GM12878 (cell line): ENCODE results near the gene BUB3. TPM values are rescaled to one million over a fixed set of nuclear protein-coding genes. Genes with fewer than 3 reads are reported as not detected.

ENCODE experiments used
- ATAC-seq: fragments of 200-7000 bp; cut with Tn5 transposase; 3 replicates; pipeline ENCODE4 v1.9.1; 2020; ENCODE audit warnings: mild to moderate bottlenecking, moderate library complexity
- BruUV-seq: library from RNA; stranded (reverse); fragments of 400-500 nt; replicated peaks from 2 replicates; lab custom pipeline; 2021; lab: Mats Ljungman, UMichigan
- CTCF ChIA-PET: fragments of 300-600 bp; sonication (Branson Sonifier 250); formaldehyde crosslinking; extraction: SDS; loops from one replicate; lab custom pipeline; 2021; ENCODE audit warnings: inconsistent platforms; lab: Yijun Ruan, JAX
- POLR2A ChIA-PET: fragments of 350-600 bp; formaldehyde crosslinking; extraction: SDS; loops from one replicate; lab custom pipeline; 2021; ENCODE audit warnings: inconsistent platforms; lab: Charles Lee
- RAD21 ChIA-PET: fragments of 300-600 bp; sonication (Branson Sonifier 250); formaldehyde crosslinking; loops from one replicate; lab custom pipeline; 2023; ENCODE audit warnings: antibody characterized with exemption; ENCODE audit not compliant: unreplicated experiment; lab: Charles Lee
- SMC1A ChIA-PET: fragments of 300-600 bp; sonication (Branson Sonifier 250); formaldehyde crosslinking; loops from one replicate; lab custom pipeline; 2023; ENCODE audit not compliant: unreplicated experiment, uncharacterized antibody; lab: Charles Lee
- DNase-seq: peaks from one replicate; pipeline ENCODE4 v3.0.0-alpha.2; 2011; ENCODE audit warnings: low read depth, low spot score
- FAIRE-seq: peaks from 3 replicates; lab custom pipeline; 2011; peaks lifted over from hg19 to GRCh38; lab: Jason Lieb, UNC
- H2AFZ ChIP-seq: 2 replicates; pipeline ENCODE4 v1.6.0; 2011; ENCODE audit warnings: low read depth, low read length, control low read depth; ENCODE audit not compliant: control insufficient read depth
- H3K27ac ChIP-seq: 2 replicates; pipeline ENCODE4 v1.5.1; 2011; ENCODE audit warnings: control low read depth; ENCODE audit not compliant: control insufficient read depth, insufficient read depth
- H3K27me3 ChIP-seq, 2 experiments: replicated peaks in 1 of 2; 2 replicates each; pipeline versions ENCODE4 v1.6.0 to v1.6.1; 2011; ENCODE audit warnings: low read length in 1 of 2; ENCODE audit not compliant: control insufficient read depth in 2 of 2, insufficient read depth in 2 of 2
- H3K36me3 ChIP-seq, 2 experiments: 2 replicates each; pipeline ENCODE4 v1.5.1; 2011; ENCODE audit warnings: low read length in 1 of 2; ENCODE audit not compliant: control insufficient read depth in 2 of 2, insufficient read depth in 2 of 2
- H3K4me1 ChIP-seq: 2 replicates; pipeline ENCODE4 v1.6.1; 2011; ENCODE audit warnings: mild to moderate bottlenecking, low read length, moderate library complexity, mixed read lengths; ENCODE audit not compliant: control insufficient read depth, insufficient read depth
- H3K4me2 ChIP-seq: 2 replicates; pipeline ENCODE4 v1.6.0; 2011; ENCODE audit warnings: control low read depth; ENCODE audit not compliant: control insufficient read depth, insufficient read depth
- H3K4me3 ChIP-seq: fragments of 200-600 bp; sonication (generic); 2 replicates; pipeline ENCODE4 v1.5.1; 2016
- H3K79me2 ChIP-seq: 2 replicates; pipeline ENCODE4 v1.6.0; 2011; ENCODE audit warnings: low read length; ENCODE audit not compliant: control insufficient read depth, insufficient read depth
- H3K9ac ChIP-seq: 2 replicates; pipeline ENCODE4 v1.8.0; 2011; ENCODE audit warnings: low read length, control low read depth, mixed read lengths; ENCODE audit not compliant: control insufficient read depth, insufficient read depth
- H3K9me3 ChIP-seq: replicated peaks from 3 replicates; pipeline ENCODE4 v1.5.1; 2011; ENCODE audit warnings: mild to moderate bottlenecking, low read length; ENCODE audit not compliant: control insufficient read depth, insufficient read depth
- H4K20me1 ChIP-seq: 2 replicates; pipeline ENCODE4 v1.6.0; 2011; ENCODE audit not compliant: control insufficient read depth, insufficient read depth
- BRCA1 ChIP-seq: IDR thresholded peaks from 2 replicates; pipeline ENCODE4 v1.6.1; 2011; ENCODE audit warnings: low read depth, low read length, improper control_type of control experiment
- CBFB ChIP-seq: IDR thresholded peaks from 2 replicates; pipeline ENCODE4 v1.6.1; 2016; ENCODE audit warnings: antibody characterized with exemption, low read depth
- FOS ChIP-seq: IDR thresholded peaks from 3 replicates; pipeline ENCODE4 v1.6.1; 2011; ENCODE audit warnings: borderline replicate concordance; ENCODE audit not compliant: insufficient read length; ENCODE audit errors: extremely low read depth
- HDGF ChIP-seq: fragments of 450-650 bp; IDR thresholded peaks from 2 replicates; pipeline ENCODE4 v1.6.1; 2016; ENCODE audit warnings: antibody characterized with exemption
- IKZF2 ChIP-seq, 2 experiments: fragments of 450-650 bp; IDR thresholded peaks; 2 replicates each; pipeline ENCODE4 v1.6.1; 2017; ENCODE audit warnings: mild to moderate bottlenecking in 2 of 2, moderate library complexity in 2 of 2
- JUNB ChIP-seq: IDR thresholded peaks from 2 replicates; pipeline ENCODE4 v1.6.1; 2016; ENCODE audit warnings: antibody characterized with exemption, mild to moderate bottlenecking
- JUND ChIP-seq: IDR thresholded peaks from 2 replicates; pipeline ENCODE4 v1.6.1; 2012; ENCODE audit warnings: low read depth, mild to moderate bottlenecking, low read length, improper control_type of control experiment, moderate library complexity
- LARP7 ChIP-seq: fragments of 450-650 bp; IDR thresholded peaks from 2 replicates; pipeline ENCODE4 v1.6.1; 2017; ENCODE audit warnings: mild to moderate bottlenecking
- MEF2B ChIP-seq: fragments of 450-650 bp; IDR thresholded peaks from 2 replicates; pipeline ENCODE4 v1.6.1; 2018; ENCODE audit warnings: mild to moderate bottlenecking, moderate library complexity; ENCODE audit not compliant: partially characterized antibody, poor library complexity, severe bottlenecking
- MTA2 ChIP-seq: fragments of 450-650 bp; IDR thresholded peaks from 2 replicates; pipeline ENCODE4 v1.6.1; 2016; ENCODE audit warnings: low read depth, mild to moderate bottlenecking, moderate library complexity
- MYC ChIP-seq: IDR thresholded peaks from 2 replicates; pipeline ENCODE4 v1.6.1; 2011; ENCODE audit warnings: mild to moderate bottlenecking, low read length, moderate library complexity, inconsistent platforms; ENCODE audit not compliant: insufficient read depth, insufficient replicate concordance, insufficient read length, severe bottlenecking
- NBN ChIP-seq: fragments of 450-650 bp; IDR thresholded peaks from 2 replicates; pipeline ENCODE4 v1.6.1; 2016
- RAD21 ChIP-seq: IDR thresholded peaks from 2 replicates; pipeline ENCODE4 v1.6.1; 2011; ENCODE audit warnings: mild to moderate bottlenecking, low read depth, low read length, moderate library complexity; ENCODE audit not compliant: insufficient read depth
- SIN3A ChIP-seq: IDR thresholded peaks from 2 replicates; pipeline ENCODE4 v1.6.1; 2012; ENCODE audit warnings: low read depth, low read length, improper control_type of control experiment
- SUPT20H ChIP-seq: IDR thresholded peaks from 2 replicates; pipeline ENCODE4 v1.6.1; 2011; ENCODE audit warnings: low read depth, mild to moderate bottlenecking, low read length, moderate library complexity, borderline replicate concordance; ENCODE audit not compliant: control insufficient read depth
- TCF3 ChIP-seq: IDR thresholded peaks from 2 replicates; pipeline ENCODE4 v1.6.1; 2012; ENCODE audit warnings: low read depth, mild to moderate bottlenecking, low read length, borderline replicate concordance; ENCODE audit not compliant: insufficient read depth
- WRNIP1 ChIP-seq: IDR thresholded peaks from 2 replicates; pipeline ENCODE4 v1.6.1; 2011; ENCODE audit warnings: low read depth, low read length, improper control_type of control experiment, borderline replicate concordance
- WGBS: methylation state at CpG from one replicate; pipeline ENCODE4 v1.1.6; 2016; ENCODE audit warnings: low lambda C conversion rate; ENCODE audit not compliant: insufficient replicate concordance, insufficient coverage; ENCODE audit errors: missing lambda C conversion rate; 5-methylcytosine and 5-hydroxymethylcytosine counted together
- in situ Hi-C: fragments of 300-500 bp; cut with MboI; formaldehyde crosslinking; loops from 9 replicates; pipeline ENCODE4 v1.14.3; 2018; ENCODE audit warnings: mixed read lengths
- intact Hi-C: fragments of 100-400 bp; cut with micrococcal nuclease; formaldehyde crosslinking; loops from one replicate; pipeline ENCODE4 v1.14.2; 2022; ENCODE audit not compliant: unreplicated experiment
- polyA plus RNA-seq, 11 experiments: library from polyadenylated mRNA; depleted of rRNA in 4 of 11; unstranded in 6 of 11; stranded (reverse) in 5 of 11; fragments of >200 nt; fragmentation: Nextera tagmentation in 4 of 11; fragmentation: Illumina TruSeq in 1 of 11; extraction: Ambion mirVana in 4 of 11; extraction: Trizol in 1 of 11; gene quantifications; 1 replicate in 1 of 11; 2 replicates in 10 of 11; pipeline versions ENCODE4 v1.2.1 to v1.2.3, GENCODE V29; 2011 to 2016; ENCODE audit warnings: inconsistent platforms in 2 of 11, missing spikeins in 2 of 11, low read depth in 1 of 11
- total RNA-seq, 4 experiments: library from RNA; depleted of rRNA in 3 of 4; stranded (reverse); fragments of >200 nt in 3 of 4; fragmentation: Illumina TruSeq in 1 of 4; extraction: Trizol in 1 of 4; gene quantifications; 2 replicates each; pipeline versions ENCODE4 v1.2.1 to v1.2.3, GENCODE V29; 2013 to 2021
- TF ChIP-seq, protein P1 (sequence below): IDR thresholded peaks from 2 replicates; pipeline ENCODE4 v1.6.1; 2012; ENCODE audit warnings: low read depth, low read length, improper control_type of control experiment
- TF ChIP-seq, protein P2 (sequence below): fragments of 450-650 bp; IDR thresholded peaks from 2 replicates; pipeline ENCODE4 v1.6.1; 2016; ENCODE audit warnings: mild to moderate bottlenecking, moderate library complexity, borderline replicate concordance
- TF ChIP-seq, protein P3 (sequence below): IDR thresholded peaks from 2 replicates; pipeline ENCODE4 v1.6.1; 2012; ENCODE audit warnings: low read depth, low read length, improper control_type of control experiment

Gene BUB3
- total and polyA plus RNA-seq, 10 of the 15 experiments (the other 5 are each of a cell fraction or from before 2014, with no cell fraction given): 260 to 1,126 (median 441) TPM

DNA sequence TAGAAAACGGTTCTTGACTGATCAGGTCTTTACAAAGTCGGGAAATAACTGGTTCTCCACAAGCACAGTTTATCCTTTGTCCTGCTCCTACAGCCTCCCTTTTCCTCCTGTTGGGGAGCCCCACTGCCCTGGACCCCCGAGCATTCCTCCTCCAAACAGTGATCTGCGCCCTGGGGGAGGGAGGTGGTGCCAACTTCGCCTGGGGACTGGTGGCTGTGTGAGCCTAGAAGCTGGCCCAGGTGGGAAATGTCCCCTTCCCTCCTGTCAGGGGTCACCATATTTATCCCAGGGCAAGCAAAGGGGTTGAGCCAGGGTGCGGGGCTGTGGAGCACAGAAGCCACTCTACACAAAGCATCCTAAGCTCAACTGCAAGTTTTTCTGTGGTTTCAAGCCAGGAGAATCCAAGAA lies 13.2 kb upstream of the BUB3 start:
- WGBS: 20% methylated on average over 6 of the region's 6 CpGs
- TF ChIP-seq MTA2: no peak
- no peak for TF ChIP-seq SUPT20H
- no peak for TF ChIP-seq WRNIP1
- no peak for TF ChIP-seq IKZF2 (IDR thresholded peaks at IDR 0.05)
- no peak for TF ChIP-seq JUND
- TF ChIP-seq, protein P1, sequence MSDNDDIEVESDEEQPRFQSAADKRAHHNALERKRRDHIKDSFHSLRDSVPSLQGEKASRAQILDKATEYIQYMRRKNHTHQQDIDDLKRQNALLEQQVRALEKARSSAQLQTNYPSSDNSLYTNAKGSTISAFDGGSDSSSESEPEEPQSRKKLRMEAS: no peak
- TF ChIP-seq, protein P2, sequence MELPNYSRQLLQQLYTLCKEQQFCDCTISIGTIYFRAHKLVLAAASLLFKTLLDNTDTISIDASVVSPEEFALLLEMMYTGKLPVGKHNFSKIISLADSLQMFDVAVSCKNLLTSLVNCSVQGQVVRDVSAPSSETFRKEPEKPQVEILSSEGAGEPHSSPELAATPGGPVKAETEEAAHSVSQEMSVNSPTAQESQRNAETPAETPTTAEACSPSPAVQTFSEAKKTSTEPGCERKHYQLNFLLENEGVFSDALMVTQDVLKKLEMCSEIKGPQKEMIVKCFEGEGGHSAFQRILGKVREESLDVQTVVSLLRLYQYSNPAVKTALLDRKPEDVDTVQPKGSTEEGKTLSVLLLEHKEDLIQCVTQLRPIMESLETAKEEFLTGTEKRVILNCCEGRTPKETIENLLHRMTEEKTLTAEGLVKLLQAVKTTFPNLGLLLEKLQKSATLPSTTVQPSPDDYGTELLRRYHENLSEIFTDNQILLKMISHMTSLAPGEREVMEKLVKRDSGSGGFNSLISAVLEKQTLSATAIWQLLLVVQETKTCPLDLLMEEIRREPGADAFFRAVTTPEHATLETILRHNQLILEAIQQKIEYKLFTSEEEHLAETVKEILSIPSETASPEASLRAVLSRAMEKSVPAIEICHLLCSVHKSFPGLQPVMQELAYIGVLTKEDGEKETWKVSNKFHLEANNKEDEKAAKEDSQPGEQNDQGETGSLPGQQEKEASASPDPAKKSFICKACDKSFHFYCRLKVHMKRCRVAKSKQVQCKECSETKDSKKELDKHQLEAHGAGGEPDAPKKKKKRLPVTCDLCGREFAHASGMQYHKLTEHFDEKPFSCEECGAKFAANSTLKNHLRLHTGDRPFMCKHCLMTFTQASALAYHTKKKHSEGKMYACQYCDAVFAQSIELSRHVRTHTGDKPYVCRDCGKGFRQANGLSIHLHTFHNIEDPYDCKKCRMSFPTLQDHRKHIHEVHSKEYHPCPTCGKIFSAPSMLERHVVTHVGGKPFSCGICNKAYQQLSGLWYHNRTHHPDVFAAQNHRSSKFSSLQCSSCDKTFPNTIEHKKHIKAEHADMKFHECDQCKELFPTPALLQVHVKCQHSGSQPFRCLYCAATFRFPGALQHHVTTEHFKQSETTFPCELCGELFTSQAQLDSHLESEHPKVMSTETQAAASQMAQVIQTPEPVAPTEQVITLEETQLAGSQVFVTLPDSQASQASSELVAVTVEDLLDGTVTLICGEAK: no peak
- no peak for TF ChIP-seq JUNB
- TF ChIP-seq NBN: no peak
- TF ChIP-seq TCF3: no peak
- no peak for TF ChIP-seq BRCA1
- TF ChIP-seq, protein P3, sequence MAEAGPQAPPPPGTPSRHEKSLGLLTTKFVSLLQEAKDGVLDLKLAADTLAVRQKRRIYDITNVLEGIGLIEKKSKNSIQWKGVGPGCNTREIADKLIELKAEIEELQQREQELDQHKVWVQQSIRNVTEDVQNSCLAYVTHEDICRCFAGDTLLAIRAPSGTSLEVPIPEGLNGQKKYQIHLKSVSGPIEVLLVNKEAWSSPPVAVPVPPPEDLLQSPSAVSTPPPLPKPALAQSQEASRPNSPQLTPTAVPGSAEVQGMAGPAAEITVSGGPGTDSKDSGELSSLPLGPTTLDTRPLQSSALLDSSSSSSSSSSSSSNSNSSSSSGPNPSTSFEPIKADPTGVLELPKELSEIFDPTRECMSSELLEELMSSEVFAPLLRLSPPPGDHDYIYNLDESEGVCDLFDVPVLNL: no peak
- no peak for TF ChIP-seq FOS
- TF ChIP-seq MYC: no peak
- TF ChIP-seq LARP7: no peak
- TF ChIP-seq RAD21: no peak
- TF ChIP-seq CBFB: no peak
- TF ChIP-seq MEF2B: no peak
- TF ChIP-seq SIN3A: no peak
- no peak for TF ChIP-seq HDGF
- TF ChIP-seq, all 136 proteins: peak for 0
- no peak overlapping the region for H2AFZ ChIP-seq
- in situ Hi-C loops (no loop called here), intact Hi-C loops (no loop called here)
- ChIA-PET CTCF (interaction anchor here (1.8 to 3.4 kb wide), 2 partner anchors 240 to 360 kb away, joined by 4 to 9 read pairs; no protein-coding TSS in a partner anchor), POLR2A (interaction anchor here (1.0 kb wide), 1 partner anchor 13 kb away, joined by 4 read pairs; the partner anchor contains the start of gene BUB3), SMC1A (interaction anchor here (1.0 to 1.5 kb wide), 2 partner anchors 98 to 239 kb away, joined by 3 to 4 read pairs; no protein-coding TSS in a partner anchor), RAD21 (interaction anchor here (1.2 kb wide), 2 partner anchors 13 to 272 kb away, joined by 3 read pairs; partner anchors contain the start of gene BUB3)
- no peak overlapping the region for H3K4me2 ChIP-seq
- no peak overlapping the region for H3K9ac ChIP-seq
- FAIRE-seq: no peak
- no peak for ATAC-seq
- no peak overlapping the region for H3K4me3 ChIP-seq
- H3K79me2 ChIP-seq: peaks cover 30% of the 10 kb centered on the region
- no peaks in the 10 kb centered on the region for H4K20me1 ChIP-seq
- H3K27me3 ChIP-seq: peaks cover 31% of the 10 kb centered on the region in 2 experiments; a peak in 3 of 4 replicates
- no peak overlapping the region for H3K27ac ChIP-seq
- no TSS peak for BruUV-seq
- H3K4me1 ChIP-seq: peaks cover 4% of the 10 kb centered on the region; the same call in 1 of the 2 replicates
- no peaks in the 10 kb centered on the region; the same call in 1 of the 3 replicates for H3K9me3 ChIP-seq
- no peaks in the 10 kb centered on the region for H3K36me3 ChIP-seq
- no peak for DNase-seq
